ENCODE data around the gene FBXW10.
A peak's percentile ranks its signal among the peaks of the same experiment; 100 is the strongest.
"Not testable (repeated sequence)": the region's sequence is repeated elsewhere in the genome, so short reads cannot be mapped to it uniquely, and the experiment has no call there.

FBXW10 gene

DNA sequence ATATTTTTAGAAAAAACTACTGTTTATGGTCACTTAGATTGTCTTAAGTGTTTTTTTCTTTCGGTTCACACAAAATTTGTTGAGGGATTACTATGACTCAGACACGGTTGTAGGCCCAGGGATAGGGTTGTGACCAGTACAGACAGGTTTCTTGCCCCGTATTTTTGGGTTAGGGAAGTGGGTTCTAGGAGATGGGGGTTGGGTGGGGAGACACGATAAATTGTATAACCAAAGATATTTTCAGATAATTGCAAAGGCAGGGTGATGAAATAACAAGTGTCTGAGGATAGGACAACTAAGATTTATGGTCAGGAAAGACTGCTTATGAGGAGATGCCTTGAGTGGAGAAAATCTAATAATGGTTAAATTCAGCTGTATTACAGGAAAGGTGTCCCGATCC, 38.0 kb downstream of the FBXW10 start:
- H3K27me3 Mint-ChIP-seq, ATAC-seq, H3K9me3 Mint-ChIP-seq: not testable (repeated sequence)
- peak overlapping the region; percentile 92 for H3K27ac Mint-ChIP-seq
- H3K4me3 Mint-ChIP-seq: peak overlapping the region; percentile 57
- H3K4me1 Mint-ChIP-seq: peaks cover 20% of the 10 kb centered on the region
- H3K36me3 Mint-ChIP-seq: peaks cover 17% of the 10 kb centered on the region

GRCh38 chr17:18785933-18786332, 42.1 kb downstream of the FBXW10 start:
- not testable (repeated sequence) for H3K27me3 Mint-ChIP-seq, H3K4me3 Mint-ChIP-seq, H3K9me3 Mint-ChIP-seq, H3K27ac Mint-ChIP-seq, ATAC-seq
- peaks cover 28% of the 10 kb centered on the region for H3K36me3 Mint-ChIP-seq
- peaks cover 41% of the 10 kb centered on the region for H3K4me1 Mint-ChIP-seq

- Mint-ChIP-seq H3K36me3 (peaks cover 28% of the 10 kb centered on the region), H3K4me1 (peaks cover 41% of the 10 kb centered on the region)
- not testable (repeated sequence) for ATAC-seq, H3K27ac Mint-ChIP-seq, H3K4me3 Mint-ChIP-seq, H3K9me3 Mint-ChIP-seq, H3K27me3 Mint-ChIP-seq
Measured at GRCh38 chr17:18786890-18787289, 43.0 kb downstream of the FBXW10 start.

DNA sequence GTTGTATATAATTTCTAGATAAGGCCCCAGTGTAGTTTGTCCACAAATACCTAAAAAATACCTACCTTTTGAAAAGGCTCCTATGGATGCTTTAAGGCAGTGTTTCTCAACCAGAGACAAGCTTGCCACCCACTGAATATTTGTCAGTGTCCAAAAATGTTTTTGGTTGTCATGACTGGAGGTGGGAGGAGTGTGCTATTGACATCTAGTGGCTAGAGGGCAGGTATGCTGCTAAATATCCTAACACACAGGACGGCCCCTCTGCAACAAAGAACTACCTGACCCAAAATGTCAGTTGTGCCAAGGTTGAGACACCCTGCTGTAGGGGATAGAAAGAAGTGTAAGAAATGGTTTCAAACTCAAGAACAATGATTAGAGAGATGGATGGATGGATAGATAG, 47.5 kb downstream of the FBXW10 start:
- H3K27me3 Mint-ChIP-seq, ATAC-seq, H3K9me3 Mint-ChIP-seq, H3K27ac Mint-ChIP-seq, H3K4me3 Mint-ChIP-seq: not testable (repeated sequence)
- peaks cover 21% of the 10 kb centered on the region for H3K36me3 Mint-ChIP-seq
- H3K4me1 Mint-ChIP-seq: peaks cover 31% of the 10 kb centered on the region

GRCh38 chr17:18794841-18795240, 51.0 kb downstream of the FBXW10 start:
- H3K27me3 Mint-ChIP-seq, ATAC-seq, H3K4me3 Mint-ChIP-seq, H3K9me3 Mint-ChIP-seq, H3K27ac Mint-ChIP-seq, H3K4me1 Mint-ChIP-seq: not testable (repeated sequence)
- H3K36me3 Mint-ChIP-seq: peaks cover 20% of the 10 kb centered on the region

DNA sequence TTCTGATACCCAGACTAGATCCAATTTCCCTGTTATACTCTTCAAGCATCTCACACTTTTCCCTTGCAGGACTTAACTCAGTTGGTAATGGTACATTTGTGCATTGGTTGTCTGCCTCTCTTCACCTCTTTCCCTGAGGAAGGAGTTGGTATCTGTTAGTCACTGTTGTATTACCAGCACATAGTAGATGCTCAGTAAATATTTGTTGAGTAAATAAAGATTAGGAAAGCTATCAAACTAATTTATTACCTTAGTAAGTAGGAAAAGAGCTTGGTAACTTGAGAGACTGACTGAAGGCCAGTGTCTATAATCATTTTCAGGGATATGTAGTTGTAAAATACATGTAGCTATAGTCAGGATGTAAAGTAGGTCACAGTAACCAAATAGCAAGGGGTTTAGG, 53.0 kb downstream of the FBXW10 start:
- H3K9me3 Mint-ChIP-seq, H3K27ac Mint-ChIP-seq, H3K4me1 Mint-ChIP-seq, H3K4me3 Mint-ChIP-seq, ATAC-seq, H3K27me3 Mint-ChIP-seq: not testable (repeated sequence)
- peaks cover 27% of the 10 kb centered on the region for H3K36me3 Mint-ChIP-seq

- peaks cover 28% of the 10 kb centered on the region for H3K36me3 Mint-ChIP-seq
- not testable (repeated sequence) for H3K27ac Mint-ChIP-seq, H3K4me1 Mint-ChIP-seq, ATAC-seq, H3K9me3 Mint-ChIP-seq, H3K4me3 Mint-ChIP-seq, H3K27me3 Mint-ChIP-seq
Measured at GRCh38 chr17:18803458-18804245, 59.8 kb downstream of the FBXW10 start.

DNA sequence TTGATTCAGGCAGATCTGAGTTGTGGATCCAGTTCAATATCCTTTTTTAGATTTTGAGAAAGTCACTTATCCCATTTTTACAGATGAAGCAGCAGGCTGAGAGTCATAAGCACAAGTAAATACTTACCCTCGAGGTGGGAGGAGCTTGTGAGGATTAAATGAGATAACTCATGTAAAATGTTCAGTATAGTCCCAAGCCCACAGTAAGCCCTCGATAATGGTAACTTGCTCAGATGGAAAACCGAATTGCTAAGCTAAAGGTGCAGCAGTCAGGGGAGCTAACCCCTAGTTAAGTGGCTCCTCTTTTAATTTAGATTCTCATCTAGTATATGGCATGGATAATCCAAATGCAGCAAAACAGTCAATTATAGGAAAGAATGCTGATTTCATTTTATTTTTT, 72.1 kb downstream of the FBXW10 start:
- not testable (repeated sequence) for H3K27ac Mint-ChIP-seq, ATAC-seq, H3K4me1 Mint-ChIP-seq, H3K9me3 Mint-ChIP-seq, H3K27me3 Mint-ChIP-seq, H3K36me3 Mint-ChIP-seq, H3K4me3 Mint-ChIP-seq

- not testable (repeated sequence) for H3K4me3 Mint-ChIP-seq, H3K9me3 Mint-ChIP-seq, H3K27ac Mint-ChIP-seq, H3K4me1 Mint-ChIP-seq, H3K27me3 Mint-ChIP-seq, H3K36me3 Mint-ChIP-seq
- ATAC-seq: peak; percentile 59
Measured at GRCh38 chr17:18816489-18817371, 72.9 kb downstream of the FBXW10 start.

DNA sequence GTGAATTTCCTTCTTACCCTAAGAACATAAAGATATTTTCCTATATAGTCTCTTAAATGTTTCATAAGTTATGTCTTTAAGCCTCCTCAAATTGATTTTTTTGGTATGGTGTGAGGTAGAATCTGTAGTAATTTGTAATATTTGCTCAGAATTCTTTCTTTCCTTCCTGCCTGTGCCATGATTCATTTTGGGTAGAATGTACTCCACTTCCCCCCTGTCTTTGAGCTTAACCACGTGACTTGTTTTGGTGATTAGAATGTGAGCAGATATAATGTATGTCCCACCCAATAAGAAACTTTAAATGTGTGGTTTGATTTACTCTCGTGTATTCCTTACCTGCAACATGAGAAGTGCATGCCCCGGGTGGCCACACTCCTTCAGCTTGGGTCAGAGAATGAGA, 77.6 kb downstream of the FBXW10 start:
- not testable (repeated sequence) for H3K27me3 Mint-ChIP-seq, H3K36me3 Mint-ChIP-seq, H3K4me1 Mint-ChIP-seq, H3K9me3 Mint-ChIP-seq, H3K4me3 Mint-ChIP-seq, ATAC-seq, H3K27ac Mint-ChIP-seq

GRCh38 chr17:18827613-18828012, 83.8 kb downstream of the FBXW10 start:
- ATAC-seq, H3K36me3 Mint-ChIP-seq, H3K4me3 Mint-ChIP-seq, H3K27ac Mint-ChIP-seq, H3K9me3 Mint-ChIP-seq, H3K4me1 Mint-ChIP-seq, H3K27me3 Mint-ChIP-seq: not testable (repeated sequence)

Data from stimulated activated memory B cell treated with anti-CD40 and anti-IgM and Interleukin-4, amounts not matched to agents 10 μg/mL and 1 μg/mL and 100 μg/mL, for 72 hours (primary cell).